ENCODE measurements around the gene COQ2. TPM values are rescaled to one million over a fixed set of nuclear protein-coding genes. Genes with fewer than 3 reads are reported as not detected.

Gene COQ2
- total and polyA plus RNA-seq, 4 donors = 14.1 to 25.2 (median 19.3) TPM

GRCh38 chr4:83268491-83268890, 16.1 kb downstream of the COQ2 start:
- H3K36me3 ChIP-seq (ENCODE audit: control insufficient read depth, insufficient read depth, low read length) = peaks cover 12% of the 10 kb centered on the region
- no peak overlapping the region for H3K27ac ChIP-seq (ENCODE audit: low read depth, low read length)
- H3K4me3 ChIP-seq (ENCODE audit: low read depth, low read length) = no peak overlapping the region
- H3K9me3 ChIP-seq (ENCODE audit: control insufficient read depth, insufficient read depth, low read length) = no peaks in the 10 kb centered on the region
- H3K27me3 ChIP-seq (ENCODE audit: control insufficient read depth, insufficient read depth, low read length) = no peaks in the 10 kb centered on the region
- H3K4me1 ChIP-seq (ENCODE audit: control insufficient read depth, insufficient read depth, low read length) = no peaks in the 10 kb centered on the region
- DNase-seq (ENCODE audit: low read depth in 4 of 6, low spot score in 6 of 6) = no peak
- WGBS (ENCODE audit: insufficient coverage) = no CpG with 5 or more reads among the region's 2 CpGs

DNA sequence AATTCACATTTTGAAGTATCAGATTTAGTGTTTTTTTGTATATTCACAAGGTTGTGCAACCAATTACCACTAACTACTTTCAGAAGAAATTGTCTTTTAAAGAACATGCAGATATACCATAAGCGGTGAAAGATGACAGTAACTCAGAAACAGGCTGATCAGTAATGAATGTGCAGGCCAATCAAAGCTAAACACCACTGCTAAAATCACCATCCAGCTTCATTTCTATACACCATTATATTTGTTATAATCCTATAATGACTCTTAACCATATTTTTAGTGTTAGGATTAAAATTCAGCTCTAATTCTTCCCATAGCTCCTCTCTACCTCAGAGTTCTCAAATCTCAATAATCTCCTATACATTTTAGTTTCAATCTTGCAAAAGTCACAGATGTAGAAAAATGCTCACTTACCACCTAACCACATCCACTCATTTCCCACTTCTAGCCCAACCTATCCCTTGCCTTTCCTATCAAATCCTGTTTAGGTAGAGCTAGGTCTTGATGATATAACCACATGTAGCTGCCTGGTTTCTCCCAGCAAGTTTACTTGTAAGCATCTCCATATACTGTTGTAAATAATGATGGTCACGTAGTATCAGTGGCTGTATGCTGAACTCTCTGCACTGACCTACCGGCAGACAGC, 16.6 kb downstream of the COQ2 start:
- DNase-seq (ENCODE audit: low read depth in 4 of 6, low spot score in 6 of 6) = no peak
- Histone ChIP-seq H3K9me3 (ENCODE audit: control insufficient read depth, insufficient read depth, low read length) (no peaks in the 10 kb centered on the region), H3K4me1 (ENCODE audit: control insufficient read depth, insufficient read depth, low read length) (no peaks in the 10 kb centered on the region), H3K36me3 (ENCODE audit: control insufficient read depth, insufficient read depth, low read length) (peaks cover 12% of the 10 kb centered on the region), H3K27me3 (ENCODE audit: control insufficient read depth, insufficient read depth, low read length) (no peaks in the 10 kb centered on the region), H3K27ac (ENCODE audit: low read depth, low read length) (no peak overlapping the region), H3K4me3 (ENCODE audit: low read depth, low read length) (no peak overlapping the region)
- WGBS (ENCODE audit: insufficient coverage) = no CpG with 5 or more reads among the region's 3 CpGs

DNA sequence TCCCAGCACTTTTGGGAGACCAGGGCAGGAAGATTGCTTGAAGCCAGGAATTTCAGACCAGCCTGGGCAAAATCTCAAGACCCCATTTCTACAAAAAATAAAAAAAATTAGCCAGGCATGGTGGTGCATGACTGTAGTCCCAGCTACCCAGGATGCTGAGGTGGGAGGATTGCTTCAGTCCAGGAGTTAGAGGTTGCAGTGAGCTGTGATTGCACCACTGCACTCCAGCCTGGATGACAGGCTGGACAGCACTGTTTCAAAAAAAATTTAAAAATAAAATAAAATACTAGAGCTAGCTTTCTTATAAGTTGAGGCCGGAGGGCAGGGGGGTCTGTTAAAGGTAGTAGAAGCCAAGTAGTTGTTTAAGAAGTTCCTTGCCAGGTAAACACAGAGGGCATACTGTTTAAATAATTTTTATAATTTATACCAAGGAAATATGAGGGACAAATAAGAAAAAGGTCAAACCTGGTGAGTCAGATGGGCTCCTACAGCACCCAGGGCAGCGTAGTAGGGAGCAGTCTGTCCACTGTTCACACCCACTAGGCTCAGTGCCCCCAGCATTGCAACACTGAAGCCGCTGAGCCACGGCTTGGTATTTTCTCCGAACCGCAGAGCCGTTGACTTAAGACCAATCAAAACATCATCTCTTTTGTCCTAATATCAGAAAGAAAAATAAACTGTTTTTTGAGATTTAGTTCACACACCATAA, 17.3 kb downstream of the COQ2 start:
- H3K9me3 ChIP-seq (ENCODE audit: control insufficient read depth, insufficient read depth, low read length) = no peaks in the 10 kb centered on the region
- 100% methylated on average over 1 of the region's 7 CpGs for WGBS (ENCODE audit: insufficient coverage)
- no peak for DNase-seq (ENCODE audit: low read depth in 4 of 6, low spot score in 6 of 6)
- no peaks in the 10 kb centered on the region for H3K27me3 ChIP-seq (ENCODE audit: control insufficient read depth, insufficient read depth, low read length)
- peaks cover 12% of the 10 kb centered on the region for H3K36me3 ChIP-seq (ENCODE audit: control insufficient read depth, insufficient read depth, low read length)
- H3K4me3 ChIP-seq (ENCODE audit: low read depth, low read length) = no peak overlapping the region
- no peak overlapping the region for H3K27ac ChIP-seq (ENCODE audit: low read depth, low read length)
- no peaks in the 10 kb centered on the region for H3K4me1 ChIP-seq (ENCODE audit: control insufficient read depth, insufficient read depth, low read length)

DNA sequence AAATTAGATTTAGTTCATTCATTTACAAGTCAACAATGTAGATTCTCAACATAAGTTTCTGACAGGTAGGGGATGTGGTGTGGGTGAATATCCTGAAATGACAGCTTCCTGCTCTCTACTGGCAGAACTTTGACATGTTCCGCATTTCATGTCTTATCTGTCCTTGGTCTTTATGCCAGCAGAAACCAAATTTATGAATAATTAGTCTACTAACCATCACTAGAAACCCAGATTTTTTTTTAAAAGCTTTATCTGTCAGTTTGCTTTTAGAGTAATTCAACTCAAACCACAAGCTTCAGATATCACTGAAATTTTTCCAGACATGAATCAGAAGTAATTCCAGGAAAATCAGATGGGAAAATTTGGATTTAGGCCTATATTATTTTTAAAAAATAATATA, 17.9 kb downstream of the COQ2 start:
- Histone ChIP-seq H3K4me3 (ENCODE audit: low read depth, low read length) (no peak overlapping the region), H3K4me1 (ENCODE audit: control insufficient read depth, insufficient read depth, low read length) (no peaks in the 10 kb centered on the region), H3K27ac (ENCODE audit: low read depth, low read length) (no peak overlapping the region), H3K9me3 (ENCODE audit: control insufficient read depth, insufficient read depth, low read length) (no peaks in the 10 kb centered on the region), H3K27me3 (ENCODE audit: control insufficient read depth, insufficient read depth, low read length) (no peaks in the 10 kb centered on the region), H3K36me3 (ENCODE audit: control insufficient read depth, insufficient read depth, low read length) (peaks cover 11% of the 10 kb centered on the region)
- DNase-seq (ENCODE audit: low read depth in 4 of 6, low spot score in 6 of 6) = no peak
- WGBS (ENCODE audit: insufficient coverage) = no CpG with 5 or more reads among the region's 1 CpG

DNA sequence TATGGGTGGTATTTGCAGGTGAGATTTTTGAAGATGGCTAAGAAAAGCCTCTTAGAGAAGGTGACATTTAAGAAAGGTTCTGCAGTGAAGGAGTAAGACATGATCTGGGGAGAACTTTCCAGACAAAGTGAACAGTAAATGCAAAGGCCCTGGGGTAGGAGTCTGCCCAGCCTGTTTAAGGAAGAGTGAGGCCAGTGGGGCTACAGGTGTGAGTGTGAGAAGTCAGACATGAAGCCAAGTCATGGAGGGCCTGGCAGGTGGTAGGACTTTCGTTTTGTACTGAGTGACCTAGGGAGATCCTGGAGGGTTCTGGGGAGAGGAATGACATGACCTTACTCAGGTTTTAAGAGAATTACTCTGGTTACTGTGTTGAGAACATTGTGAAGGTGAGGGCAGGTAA, 21.5 kb downstream of the COQ2 start:
- peaks cover 8% of the 10 kb centered on the region for H3K36me3 ChIP-seq (ENCODE audit: control insufficient read depth, insufficient read depth, low read length)
- 100% methylated on average over 1 of the region's 1 CpG for WGBS (ENCODE audit: insufficient coverage)
- H3K4me1 ChIP-seq (ENCODE audit: control insufficient read depth, insufficient read depth, low read length) = peaks cover under 1% of the 10 kb centered on the region

GRCh38 chr4:83262682-83263081, 21.9 kb downstream of the COQ2 start:
- WGBS (ENCODE audit: insufficient coverage) = no CpG with 5 or more reads among the region's 2 CpGs
- Histone ChIP-seq H3K36me3 (ENCODE audit: control insufficient read depth, insufficient read depth, low read length) (peaks cover 9% of the 10 kb centered on the region), H3K9me3 (ENCODE audit: control insufficient read depth, insufficient read depth, low read length) (no peaks in the 10 kb centered on the region), H3K27ac (ENCODE audit: low read depth, low read length) (no peak overlapping the region), H3K27me3 (ENCODE audit: control insufficient read depth, insufficient read depth, low read length) (no peaks in the 10 kb centered on the region), H3K4me3 (ENCODE audit: low read depth, low read length) (no peak overlapping the region), H3K4me1 (ENCODE audit: control insufficient read depth, insufficient read depth, low read length) (peaks cover 5% of the 10 kb centered on the region)
- no peak for DNase-seq (ENCODE audit: low read depth in 4 of 6, low spot score in 6 of 6)

More for the DNA sequence above, 21.5 kb downstream of the COQ2 start:
- no peaks in the 10 kb centered on the region for H3K27me3 ChIP-seq (ENCODE audit: control insufficient read depth, insufficient read depth, low read length)
- no peak overlapping the region for H3K4me3 ChIP-seq (ENCODE audit: low read depth, low read length)
- DNase-seq (ENCODE audit: low read depth in 4 of 6, low spot score in 6 of 6) = no peak
- no peaks in the 10 kb centered on the region for H3K9me3 ChIP-seq (ENCODE audit: control insufficient read depth, insufficient read depth, low read length)
- H3K27ac ChIP-seq (ENCODE audit: low read depth, low read length) = no peak overlapping the region

- peaks cover 5% of the 10 kb centered on the region for H3K4me1 ChIP-seq (ENCODE audit: control insufficient read depth, insufficient read depth, low read length)
- H3K27me3 ChIP-seq (ENCODE audit: control insufficient read depth, insufficient read depth, low read length) = no peaks in the 10 kb centered on the region
- no peak overlapping the region for H3K27ac ChIP-seq (ENCODE audit: low read depth, low read length)
- no peaks in the 10 kb centered on the region for H3K9me3 ChIP-seq (ENCODE audit: control insufficient read depth, insufficient read depth, low read length)
- DNase-seq (ENCODE audit: low read depth in 4 of 6, low spot score in 6 of 6) = no peak
- H3K4me3 ChIP-seq (ENCODE audit: low read depth, low read length) = no peak overlapping the region
- H3K36me3 ChIP-seq (ENCODE audit: control insufficient read depth, insufficient read depth, low read length) = peaks cover 9% of the 10 kb centered on the region
- whole genome bisulfite sequencing (ENCODE audit: insufficient coverage) = 100% methylated on average over 2 of the region's 5 CpGs
Measured at GRCh38 chr4:83261307-83261706, 23.3 kb downstream of the COQ2 start.

- peaks cover 2% of the 10 kb centered on the region for H3K36me3 ChIP-seq (ENCODE audit: control insufficient read depth, insufficient read depth, low read length)
- no peaks in the 10 kb centered on the region for H3K9me3 ChIP-seq (ENCODE audit: control insufficient read depth, insufficient read depth, low read length)
- no peak overlapping the region for H3K4me3 ChIP-seq (ENCODE audit: low read depth, low read length)
- H3K27me3 ChIP-seq (ENCODE audit: control insufficient read depth, insufficient read depth, low read length) = no peaks in the 10 kb centered on the region
- peaks cover 5% of the 10 kb centered on the region for H3K4me1 ChIP-seq (ENCODE audit: control insufficient read depth, insufficient read depth, low read length)
- WGBS (ENCODE audit: insufficient coverage) = no CpG with 5 or more reads among the region's 1 CpG
- no peak overlapping the region for H3K27ac ChIP-seq (ENCODE audit: low read depth, low read length)
- no peak for DNase-seq (ENCODE audit: low read depth in 4 of 6, low spot score in 6 of 6)
Measured at GRCh38 chr4:83259586-83259985, 25.0 kb downstream of the COQ2 start.

GRCh38 chr4:83258461-83258860, 26.1 kb downstream of the COQ2 start:
- Histone ChIP-seq H3K4me1 (ENCODE audit: control insufficient read depth, insufficient read depth, low read length) (peaks cover 5% of the 10 kb centered on the region), H3K27me3 (ENCODE audit: control insufficient read depth, insufficient read depth, low read length) (no peaks in the 10 kb centered on the region), H3K36me3 (ENCODE audit: control insufficient read depth, insufficient read depth, low read length) (peaks cover 2% of the 10 kb centered on the region), H3K4me3 (ENCODE audit: low read depth, low read length) (no peak overlapping the region), H3K27ac (ENCODE audit: low read depth, low read length) (no peak overlapping the region), H3K9me3 (ENCODE audit: control insufficient read depth, insufficient read depth, low read length) (no peaks in the 10 kb centered on the region)
- no peak for DNase-seq (ENCODE audit: low read depth in 4 of 6, low spot score in 6 of 6)

DNA sequence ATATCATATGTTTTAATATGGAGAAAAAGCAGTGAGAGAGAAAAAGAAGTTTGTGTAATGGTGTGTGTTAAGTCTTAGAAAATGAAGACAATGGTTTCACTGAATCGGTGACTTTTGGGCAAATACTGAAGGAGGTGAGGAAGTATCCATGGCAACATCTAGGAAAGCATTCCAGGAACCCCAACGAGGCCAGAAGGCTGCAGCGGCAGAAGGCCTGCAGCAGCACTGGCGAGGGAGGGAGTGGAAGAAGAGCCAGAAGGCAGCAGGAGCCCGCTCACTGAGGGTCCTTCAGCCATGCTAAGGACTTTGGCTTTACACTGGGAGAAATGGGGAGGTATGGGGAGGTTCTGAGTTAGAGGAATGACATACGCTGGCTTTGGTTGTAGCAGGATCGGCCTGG, 26.8 kb downstream of the COQ2 start:
- DNase-seq (ENCODE audit: low read depth in 4 of 6, low spot score in 6 of 6) = peak in 2 of 6 donors; percentile 11 to 28
- no peaks in the 10 kb centered on the region for H3K9me3 ChIP-seq (ENCODE audit: control insufficient read depth, insufficient read depth, low read length)
- H3K4me3 ChIP-seq (ENCODE audit: low read depth, low read length) = no peak overlapping the region
- H3K36me3 ChIP-seq (ENCODE audit: control insufficient read depth, insufficient read depth, low read length) = peaks cover 2% of the 10 kb centered on the region
- H3K27ac ChIP-seq (ENCODE audit: low read depth, low read length) = no peak overlapping the region
- H3K4me1 ChIP-seq (ENCODE audit: control insufficient read depth, insufficient read depth, low read length) = peaks cover 5% of the 10 kb centered on the region
- WGBS (ENCODE audit: insufficient coverage) = 46% methylated on average over 7 of the region's 7 CpGs
- H3K27me3 ChIP-seq (ENCODE audit: control insufficient read depth, insufficient read depth, low read length) = no peaks in the 10 kb centered on the region
